Measurements from ENCODE around the gene PPM1J. TPM values are rescaled to one million over a fixed set of nuclear protein-coding genes. Genes with fewer than 3 reads are reported as not detected.

PPM1J gene
- total and polyA plus RNA-seq, 2 donors from 2014 or later: 2.0 to 3.4 TPM

- DNase-seq (no peak), FAIRE-seq (no peak)
- Histone ChIP-seq H3K36me3 (ENCODE audit: control insufficient read depth in 2 of 3, insufficient read depth in 3 of 3, low read length in 3 of 3) (peaks cover 4 to 47% (median 32%) of the 10 kb centered on the region in 3 donors), H3K9me3 (ENCODE audit: control insufficient read depth in 2 of 3, insufficient read depth in 1 of 3, low read length in 3 of 3) (no peaks in the 10 kb centered on the region), H3K4me1 (ENCODE audit: control insufficient read depth in 2 of 3, insufficient read depth in 2 of 3, low read depth in 1 of 3, low read length in 3 of 3) (peaks cover 0 to 10% (median 10%) of the 10 kb centered on the region in 3 donors), H3K9ac (ENCODE audit: low read length in 3 of 3) (no peak overlapping the region), H3K27me3 (ENCODE audit: control insufficient read depth, insufficient read depth, low read length) (no peaks in the 10 kb centered on the region), H3K27ac (ENCODE audit: low read depth in 2 of 2, low read length in 2 of 2) (no peak overlapping the region), H3K4me3 (ENCODE audit: low read length in 3 of 3) (no peak overlapping the region)
- intact Hi-C loops (cut with DNase I): no loop called here
- TF ChIP-seq, protein P1, sequence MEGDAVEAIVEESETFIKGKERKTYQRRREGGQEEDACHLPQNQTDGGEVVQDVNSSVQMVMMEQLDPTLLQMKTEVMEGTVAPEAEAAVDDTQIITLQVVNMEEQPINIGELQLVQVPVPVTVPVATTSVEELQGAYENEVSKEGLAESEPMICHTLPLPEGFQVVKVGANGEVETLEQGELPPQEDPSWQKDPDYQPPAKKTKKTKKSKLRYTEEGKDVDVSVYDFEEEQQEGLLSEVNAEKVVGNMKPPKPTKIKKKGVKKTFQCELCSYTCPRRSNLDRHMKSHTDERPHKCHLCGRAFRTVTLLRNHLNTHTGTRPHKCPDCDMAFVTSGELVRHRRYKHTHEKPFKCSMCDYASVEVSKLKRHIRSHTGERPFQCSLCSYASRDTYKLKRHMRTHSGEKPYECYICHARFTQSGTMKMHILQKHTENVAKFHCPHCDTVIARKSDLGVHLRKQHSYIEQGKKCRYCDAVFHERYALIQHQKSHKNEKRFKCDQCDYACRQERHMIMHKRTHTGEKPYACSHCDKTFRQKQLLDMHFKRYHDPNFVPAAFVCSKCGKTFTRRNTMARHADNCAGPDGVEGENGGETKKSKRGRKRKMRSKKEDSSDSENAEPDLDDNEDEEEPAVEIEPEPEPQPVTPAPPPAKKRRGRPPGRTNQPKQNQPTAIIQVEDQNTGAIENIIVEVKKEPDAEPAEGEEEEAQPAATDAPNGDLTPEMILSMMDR (IDR thresholded peaks at IDR 0.05; ENCODE audit: borderline replicate concordance, extremely low read depth, insufficient read depth): no peak
Measured at GRCh38 chr1:112693821-112694220, 21.3 kb downstream of the PPM1J start.

DNA sequence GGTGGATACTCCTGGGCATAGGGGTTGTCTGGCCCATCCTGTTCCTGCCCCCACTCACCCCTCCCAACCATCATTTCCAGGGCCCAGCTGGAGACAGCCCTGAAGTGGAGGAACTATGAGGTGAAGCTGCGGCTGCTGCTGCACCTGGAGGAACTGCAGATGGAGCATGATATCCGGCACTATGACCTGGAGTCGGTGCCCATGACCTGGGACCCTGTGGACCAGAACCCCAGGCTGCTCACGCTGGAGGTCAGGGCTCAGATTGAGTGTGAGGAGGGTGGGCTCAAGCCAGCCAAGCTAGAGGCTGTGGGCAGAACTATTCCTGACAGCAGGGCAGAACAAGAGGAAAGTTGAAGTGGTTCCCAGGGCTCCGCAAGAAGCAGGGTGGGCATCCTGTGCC is 22.5 kb downstream of the PPM1J start:
- Histone ChIP-seq H3K27ac (ENCODE audit: low read depth in 2 of 2, low read length in 2 of 2) (no peak overlapping the region), H3K9ac (ENCODE audit: low read length in 3 of 3) (no peak overlapping the region), H3K4me1 (ENCODE audit: control insufficient read depth in 2 of 3, insufficient read depth in 2 of 3, low read depth in 1 of 3, low read length in 3 of 3) (no peaks in the 10 kb centered on the region), H3K9me3 (ENCODE audit: control insufficient read depth in 2 of 3, insufficient read depth in 1 of 3, low read length in 3 of 3) (no peaks in the 10 kb centered on the region), H3K4me3 (ENCODE audit: low read length in 3 of 3) (no peak overlapping the region), H3K36me3 (ENCODE audit: control insufficient read depth in 2 of 3, insufficient read depth in 3 of 3, low read length in 3 of 3) (peaks cover 4 to 47% (median 35%) of the 10 kb centered on the region in 3 donors), H3K27me3 (ENCODE audit: control insufficient read depth, insufficient read depth, low read length) (no peaks in the 10 kb centered on the region)
- peak in 1 of 5 donors; percentile 41 for DNase-seq
- TF ChIP-seq, protein P1 (IDR thresholded peaks at IDR 0.05; ENCODE audit: borderline replicate concordance, extremely low read depth, insufficient read depth): no peak
- no peak for FAIRE-seq
- intact Hi-C loops (cut with DNase I): no loop called here

GRCh38 chr1:112689842-112690237 is 25.3 kb downstream of the PPM1J start:
- peaks cover 0 to 4% (median 0%) of the 10 kb centered on the region in 3 donors for H3K4me1 ChIP-seq (ENCODE audit: control insufficient read depth in 2 of 3, insufficient read depth in 2 of 3, low read depth in 1 of 3, low read length in 3 of 3)
- no peaks in the 10 kb centered on the region for H3K9me3 ChIP-seq (ENCODE audit: control insufficient read depth in 2 of 3, insufficient read depth in 1 of 3, low read length in 3 of 3)
- no peak overlapping the region for H3K27ac ChIP-seq (ENCODE audit: low read depth in 2 of 2, low read length in 2 of 2)
- TF ChIP-seq, protein P1 (IDR thresholded peaks at IDR 0.05; ENCODE audit: borderline replicate concordance, extremely low read depth, insufficient read depth): no peak
- H3K4me3 ChIP-seq (ENCODE audit: low read length in 3 of 3): no peak overlapping the region
- no peak overlapping the region for H3K9ac ChIP-seq (ENCODE audit: low read length in 3 of 3)
- H3K36me3 ChIP-seq (ENCODE audit: control insufficient read depth in 2 of 3, insufficient read depth in 3 of 3, low read length in 3 of 3): peaks cover 4 to 31% (median 30%) of the 10 kb centered on the region in 3 donors
- no peaks in the 10 kb centered on the region for H3K27me3 ChIP-seq (ENCODE audit: control insufficient read depth, insufficient read depth, low read length)
- intact Hi-C loops (cut with DNase I): no loop called here
- FAIRE-seq: no peak
- DNase-seq: peak in 1 of 5 donors; percentile 35

All from kidney (tissue), 14 donors.